ENCODE measurements around the gene ARSG.
"Not testable (repeated sequence)": the region's sequence is repeated elsewhere in the genome, so short reads cannot be mapped to it uniquely, and the experiment has no call there.

ARSG gene

GRCh38 chr17:68290955-68291835 lies at the start of gene ARSG, which contains the start of gene SLC16A6:
Gene ARSG, plus strand, starts transcription at chr17:68291495. Its CDS starts 15,999 bp downstream, at chr17:68307494.
Gene SLC16A6, minus strand, starts transcription at chr17:68291127. Its CDS starts 12,807 bp downstream, at chr17:68278320.
- peak; percentile 79 for DNase-seq

DNA sequence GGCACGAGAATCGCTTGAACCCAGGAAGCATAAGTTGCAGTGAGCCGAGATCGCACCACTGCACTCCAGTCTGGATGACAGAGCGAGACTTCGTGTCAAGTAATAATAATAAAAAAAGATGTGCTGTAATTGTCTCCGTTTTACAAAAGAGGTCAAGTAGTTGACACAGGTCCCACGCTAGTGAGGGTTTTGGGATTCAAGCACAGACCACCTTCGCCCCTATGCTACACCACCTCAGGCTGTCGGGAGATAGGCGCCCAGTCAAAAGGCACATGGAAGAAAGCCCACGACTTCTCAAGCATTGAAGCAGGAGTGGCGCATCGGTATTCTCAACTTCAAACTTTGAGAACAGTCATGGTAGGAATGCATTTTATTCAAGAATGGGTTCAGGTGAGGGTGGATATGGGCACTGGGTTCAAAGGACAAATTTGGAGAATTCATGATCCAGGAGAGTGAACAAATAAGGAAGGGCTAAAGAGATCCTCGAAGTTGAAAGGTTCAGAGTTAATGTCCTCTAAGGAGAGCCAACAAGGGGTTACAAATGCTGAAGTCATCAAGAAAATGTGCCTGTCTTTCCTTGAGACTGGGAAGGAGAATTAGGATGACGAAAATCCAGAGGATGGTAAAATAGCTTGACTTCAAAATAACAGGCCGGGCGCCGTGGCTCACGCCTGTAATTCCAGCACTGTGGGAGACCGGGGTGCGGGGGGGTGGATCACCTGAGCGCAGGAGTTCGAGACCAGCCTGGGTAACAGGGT lies 44.8 kb upstream of the ARSG start:
- no peak for DNase-seq

DNA sequence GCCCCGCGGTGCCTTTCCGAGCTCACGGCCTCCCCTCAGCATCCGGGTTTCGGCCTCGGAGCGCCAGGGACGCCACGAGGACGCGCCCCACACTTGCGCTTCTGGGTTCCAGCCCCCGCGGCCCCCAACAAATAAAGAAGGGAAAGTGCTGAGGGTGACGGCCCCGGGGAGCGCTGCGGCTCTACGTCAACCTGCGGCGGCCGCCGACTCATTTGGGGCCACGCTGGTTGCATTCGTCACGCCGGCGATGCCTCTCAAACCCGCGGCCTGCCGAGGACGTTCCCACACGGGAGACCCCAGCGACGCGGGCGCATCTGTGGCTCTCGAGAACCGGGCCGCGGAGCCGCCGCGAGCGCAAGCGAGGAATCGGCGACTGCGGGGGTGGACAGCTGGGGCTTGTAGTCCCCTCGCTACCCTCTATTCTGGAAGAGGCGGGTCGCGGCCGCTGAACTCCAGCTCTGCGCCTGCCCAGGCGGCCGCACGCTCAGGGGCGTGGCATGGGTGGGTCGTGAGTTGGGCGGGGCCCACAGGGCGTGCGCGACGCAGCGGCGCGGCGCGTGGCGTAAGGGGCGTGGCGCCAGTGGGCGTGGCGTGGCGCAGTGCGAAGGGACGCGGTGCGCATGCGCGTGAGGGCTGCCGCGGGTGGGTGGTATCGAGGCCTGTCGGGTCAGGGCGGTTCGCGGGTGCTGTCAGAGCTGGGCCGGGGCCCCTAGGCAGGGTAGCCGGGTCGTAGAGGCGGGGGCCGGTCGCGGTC lies 43.7 kb upstream of the ARSG start, which contains the start of gene AMZ2:
TSS of gene AMZ2 (plus strand) at position 599 of the 754 bp plus-strand sequence. CDS start 2,145 bp downstream, outside the sequence.
- peak; percentile 97 for DNase-seq

- no peak for DNase-seq
These were observed 43.0 kb upstream of the ARSG start for GRCh38 chr17:68248199-68248825.

- no peak for DNase-seq
These were observed 42.4 kb upstream of the ARSG start for GRCh38 chr17:68248891-68249290.

DNA sequence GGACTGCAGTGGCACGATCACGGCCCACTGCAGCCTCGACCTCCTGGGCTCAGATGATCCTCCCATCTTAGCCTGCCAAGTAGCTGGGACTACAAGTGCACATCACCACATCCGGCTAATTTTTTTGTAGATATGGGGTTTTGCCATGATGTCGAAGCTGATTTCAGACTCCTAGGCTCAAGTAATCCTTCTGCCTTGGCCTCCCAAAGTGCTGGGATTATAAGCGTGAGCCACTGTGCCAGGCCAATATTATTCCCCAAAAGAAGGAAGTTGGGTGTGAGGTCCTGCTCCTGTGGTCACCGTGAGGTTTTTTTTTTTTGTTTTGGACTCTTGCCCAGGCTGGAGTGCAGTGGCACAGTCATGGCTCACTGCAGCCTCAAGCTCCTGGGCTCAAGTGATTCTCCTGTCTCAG lies 41.9 kb upstream of the ARSG start:
- DNase-seq: no peak

- DNase-seq: not testable (repeated sequence)
These were observed 37.9 kb upstream of the ARSG start for GRCh38 chr17:68253426-68253825.

- no peak for DNase-seq
These were observed 36.1 kb upstream of the ARSG start for GRCh38 chr17:68255151-68255550.

- no peak for DNase-seq
These were observed 35.4 kb upstream of the ARSG start for GRCh38 chr17:68255731-68256538.

DNA sequence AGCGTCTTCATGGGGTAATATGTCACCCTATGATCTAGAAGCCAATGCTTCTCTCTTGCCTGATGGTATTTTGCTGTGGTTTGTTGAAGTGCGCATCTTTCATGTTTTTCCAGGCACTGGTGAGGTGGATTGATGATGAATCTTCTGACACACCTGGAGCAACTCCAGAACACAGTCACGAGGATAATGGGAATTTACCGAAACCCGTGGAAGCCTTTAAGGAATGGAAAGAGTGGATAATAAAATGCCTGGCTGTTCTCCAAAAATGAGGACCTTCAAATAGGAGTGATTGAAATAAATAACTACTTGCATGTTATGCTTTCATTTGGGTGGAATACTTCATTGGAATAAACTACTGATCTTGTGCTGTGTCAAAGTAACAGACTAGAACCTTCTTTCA lies 34.6 kb upstream of the ARSG start:
- DNase-seq: not testable (repeated sequence)

DNA sequence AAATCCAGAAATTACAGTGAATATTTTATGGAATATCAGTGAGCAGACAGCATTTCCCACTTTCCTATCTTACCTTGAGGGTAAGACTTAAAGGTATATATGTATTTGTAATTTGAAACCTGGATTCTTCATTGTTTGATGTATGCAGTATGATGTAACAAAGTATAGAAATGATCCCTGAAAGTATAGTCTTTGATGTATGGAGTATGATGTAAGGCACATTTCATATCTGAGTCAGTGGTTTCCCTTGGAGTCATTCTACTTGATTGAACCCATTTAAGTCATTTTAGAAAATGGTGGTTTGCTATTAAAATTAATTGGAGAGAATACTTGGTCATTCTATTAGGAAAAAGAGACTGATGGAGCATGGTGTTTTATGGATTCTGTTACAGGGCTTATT lies 33.4 kb upstream of the ARSG start:
- no peak for DNase-seq

- peak; percentile 76 for DNase-seq
These were observed 32.2 kb upstream of the ARSG start for GRCh38 chr17:68258890-68259647.

- not testable (repeated sequence) for DNase-seq
These were observed 31.7 kb upstream of the ARSG start for GRCh38 chr17:68259648-68259951.

DNA sequence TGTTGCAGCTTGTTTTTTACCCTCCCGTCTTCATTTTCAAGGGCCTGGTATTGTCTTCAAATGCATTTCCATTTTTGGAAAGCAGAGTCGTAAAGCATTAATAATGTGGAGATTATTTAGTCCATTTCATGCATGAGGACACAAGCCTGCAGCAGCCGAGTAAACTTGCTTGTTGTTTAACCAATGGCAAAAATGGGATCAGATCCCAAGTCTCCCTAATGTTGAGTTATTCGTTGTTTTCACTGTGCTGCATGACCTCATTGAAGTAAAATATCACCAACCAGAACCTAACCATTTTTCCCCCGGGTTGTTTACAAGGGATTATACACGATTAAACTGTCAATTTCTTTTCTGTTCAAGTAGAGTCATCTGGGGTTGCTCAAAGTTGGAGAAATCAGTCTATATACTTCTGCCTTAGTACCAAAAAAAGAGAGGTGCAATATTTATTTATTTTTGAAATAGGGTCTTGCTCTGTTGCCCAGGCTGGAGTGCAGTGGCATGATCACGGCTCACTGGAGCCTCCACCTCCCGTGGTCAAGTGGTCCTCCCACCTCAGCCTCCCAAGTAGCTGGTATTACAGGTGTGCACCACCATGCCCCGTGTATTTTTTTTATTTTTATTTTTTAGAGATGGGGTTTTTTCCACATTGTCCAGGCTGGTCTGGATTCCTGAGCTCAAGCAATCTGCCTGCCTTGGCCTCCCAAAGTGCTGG lies 31.1 kb upstream of the ARSG start:
- DNase-seq: no peak

GRCh38 chr17:68262467-68262866 lies 28.8 kb upstream of the ARSG start:
- not testable (repeated sequence) for DNase-seq

DNA sequence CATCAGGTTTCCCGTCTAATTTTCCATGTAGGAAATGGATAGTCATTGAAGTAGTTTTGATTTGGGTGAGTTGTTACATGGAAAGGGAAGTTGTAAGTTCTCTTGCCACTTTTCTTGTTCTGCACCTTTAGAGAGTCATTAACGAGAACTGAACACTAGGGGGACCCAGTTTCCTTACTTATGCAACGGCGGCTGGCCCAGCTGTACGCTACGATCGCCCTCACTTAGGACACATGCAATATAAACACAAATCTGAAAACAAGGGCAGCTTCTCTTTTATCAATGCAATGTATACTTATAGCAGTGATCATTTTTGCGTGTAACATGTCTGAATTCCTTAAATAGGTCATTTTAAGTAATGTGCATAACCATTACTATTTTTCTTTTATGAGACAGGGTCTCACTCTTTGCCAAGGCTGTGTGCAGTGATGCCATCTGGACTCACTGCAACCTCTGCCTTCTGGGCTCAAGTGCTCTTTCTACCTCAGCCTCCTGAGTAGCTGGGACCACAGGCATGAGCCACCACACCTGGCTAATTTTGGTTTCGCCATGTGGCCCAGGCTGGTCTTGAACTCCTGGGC lies 28.1 kb upstream of the ARSG start:
- not testable (repeated sequence) for DNase-seq

DNA sequence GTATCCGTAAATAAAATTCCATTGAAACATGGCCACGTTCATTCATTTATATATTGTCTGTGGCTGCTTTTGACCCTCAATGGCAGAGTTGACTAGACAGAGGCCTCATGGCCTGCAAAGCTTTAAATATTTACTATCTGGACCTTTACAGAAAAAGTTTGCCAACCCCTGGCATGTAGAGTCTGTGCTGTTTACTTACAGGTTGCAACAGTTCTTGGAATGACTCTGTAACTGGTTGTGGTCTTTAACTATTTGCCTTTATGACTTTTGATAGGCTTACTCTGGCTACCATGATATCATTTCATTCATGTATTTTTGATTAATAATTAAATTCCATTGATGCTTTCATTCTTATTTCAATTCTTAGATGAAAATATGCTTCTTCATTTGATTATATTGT lies 25.5 kb upstream of the ARSG start:
- DNase-seq: not testable (repeated sequence)

- DNase-seq: no peak
These were observed 17.6 kb upstream of the ARSG start for GRCh38 chr17:68273722-68274121.

DNA sequence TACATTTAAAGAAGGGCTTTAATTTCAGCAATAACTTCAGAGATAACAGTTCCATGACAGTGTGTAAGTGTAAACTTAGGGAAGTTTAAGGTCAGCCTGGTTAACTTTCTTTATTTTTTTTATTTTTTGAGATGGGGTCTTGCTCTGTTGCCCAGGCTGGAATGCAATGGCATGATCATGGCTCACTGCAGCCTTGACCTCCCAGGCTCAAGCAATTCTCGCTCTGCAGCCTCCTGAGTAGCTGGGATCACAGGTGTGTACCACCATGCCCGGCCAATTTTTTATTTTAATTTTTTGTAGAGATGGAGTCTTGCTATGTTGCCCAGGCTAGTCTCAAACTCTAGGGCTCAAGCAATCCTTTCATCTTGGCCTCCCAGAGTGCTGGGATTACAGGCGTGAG lies 15.0 kb upstream of the ARSG start:
- DNase-seq: not testable (repeated sequence)

- no peak for DNase-seq
These were observed 13.5 kb upstream of the ARSG start for GRCh38 chr17:68277807-68278206.
